RWPE2 (cell line): ENCODE results near the gene KREMEN2.

ENCODE experiments used
- ATAC-seq: fragments of 200-7000 bp; cut with Tn5 transposase; 3 replicates; pipeline ENCODE4 v1.9.1; 2021; ENCODE audit warnings: low read depth
- DNase-seq: peaks from one replicate; pipeline ENCODE4 v3.0.0-alpha.2; 2020; ENCODE audit warnings: low spot score
- H3K27ac ChIP-seq: fragments of 450-650 bp; 2 replicates; pipeline ENCODE4 v1.5.1; 2017; ENCODE audit warnings: mild to moderate bottlenecking; ENCODE audit not compliant: poor library complexity, severe bottlenecking
- H3K27me3 ChIP-seq: fragments of 250-450 bp; sonication (Bioruptor Pico); 2 replicates; pipeline ENCODE4 v1.5.1; 2021; ENCODE audit warnings: mild to moderate bottlenecking, moderate library complexity; ENCODE audit not compliant: insufficient read depth, poor library complexity, severe bottlenecking
- H3K36me3 ChIP-seq: fragments of 250-450 bp; sonication (Bioruptor Pico); 2 replicates; pipeline ENCODE4 v1.5.1; 2020; ENCODE audit warnings: low read depth, mild to moderate bottlenecking, moderate library complexity
- H3K4me1 ChIP-seq: fragments of 250-450 bp; sonication (Bioruptor Pico); 2 replicates; pipeline ENCODE4 v1.5.1; 2021; ENCODE audit warnings: mild to moderate bottlenecking, moderate library complexity; ENCODE audit not compliant: insufficient read depth, poor library complexity, severe bottlenecking
- H3K4me3 ChIP-seq: fragments of 250-450 bp; sonication (Bioruptor Pico); 2 replicates; pipeline ENCODE4 v1.5.1; 2021; ENCODE audit warnings: mild to moderate bottlenecking, moderate library complexity; ENCODE audit not compliant: severe bottlenecking
- H3K9me3 ChIP-seq: fragments of 250-450 bp; sonication (Bioruptor Pico); 2 replicates; pipeline ENCODE4 v1.5.1; 2021; ENCODE audit warnings: mild to moderate bottlenecking, moderate library complexity; ENCODE audit not compliant: severe bottlenecking
- TF ChIP-seq, protein P1 (sequence below): fragments of 450-650 bp; IDR thresholded peaks from one replicate; pipeline ENCODE4 v1.5.1; 2017; ENCODE audit warnings: mild to moderate bottlenecking, moderate library complexity; ENCODE audit not compliant: poor library complexity, severe bottlenecking

KREMEN2 gene

DNA sequence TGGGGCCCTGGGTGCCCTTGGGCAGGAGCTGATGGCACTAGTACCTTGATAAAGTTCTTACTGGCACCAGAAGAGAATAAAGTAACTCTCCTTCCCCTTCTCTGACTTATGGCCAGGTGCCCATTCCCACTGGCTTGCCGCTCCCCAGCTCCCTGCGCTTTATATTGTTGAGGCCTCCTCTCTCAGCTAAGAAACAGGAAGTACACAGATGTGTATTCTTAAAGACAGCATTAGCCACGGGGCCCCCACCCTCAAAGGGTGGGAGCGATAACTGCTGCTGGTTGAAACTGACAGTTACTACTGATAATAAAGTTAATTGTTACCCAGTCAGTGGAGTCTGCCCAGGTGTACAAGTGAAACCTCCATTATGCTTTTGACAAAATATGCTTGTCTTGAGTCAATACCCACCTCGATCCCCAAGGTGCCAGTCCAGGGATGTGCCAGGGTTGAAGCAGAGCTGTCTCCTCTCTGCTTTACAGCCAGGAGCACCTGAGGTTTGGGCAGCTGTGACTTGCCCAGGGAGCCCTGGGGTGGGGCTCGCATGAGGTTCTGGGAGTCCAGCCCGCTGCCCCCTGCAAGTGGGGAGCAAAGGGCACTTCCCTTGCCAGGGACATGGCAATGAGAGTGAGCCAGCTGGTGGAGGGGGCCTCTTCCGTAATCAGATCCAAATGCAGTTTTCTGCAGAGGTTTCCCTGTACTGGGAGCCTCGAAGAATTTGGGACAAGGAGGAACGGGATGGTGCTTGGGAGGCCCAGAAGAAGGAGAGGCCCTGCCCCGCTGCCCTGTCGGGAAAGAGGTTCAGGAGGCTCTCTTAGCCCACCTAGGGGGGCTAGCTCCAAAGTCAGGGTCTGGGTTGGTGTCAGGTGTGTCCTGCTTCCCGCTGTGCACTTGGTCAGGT lies 43.2 kb downstream of the KREMEN2 start:
- DNase-seq (no peak), ATAC-seq (no peak)
- Histone ChIP-seq H3K27ac (no peak overlapping the region), H3K27me3 (no peaks in the 10 kb centered on the region), H3K4me3 (no peak overlapping the region), H3K36me3 (no peaks in the 10 kb centered on the region), H3K9me3 (no peaks in the 10 kb centered on the region), H3K4me1 (peaks cover 13% of the 10 kb centered on the region)
- TF ChIP-seq, protein P1, sequence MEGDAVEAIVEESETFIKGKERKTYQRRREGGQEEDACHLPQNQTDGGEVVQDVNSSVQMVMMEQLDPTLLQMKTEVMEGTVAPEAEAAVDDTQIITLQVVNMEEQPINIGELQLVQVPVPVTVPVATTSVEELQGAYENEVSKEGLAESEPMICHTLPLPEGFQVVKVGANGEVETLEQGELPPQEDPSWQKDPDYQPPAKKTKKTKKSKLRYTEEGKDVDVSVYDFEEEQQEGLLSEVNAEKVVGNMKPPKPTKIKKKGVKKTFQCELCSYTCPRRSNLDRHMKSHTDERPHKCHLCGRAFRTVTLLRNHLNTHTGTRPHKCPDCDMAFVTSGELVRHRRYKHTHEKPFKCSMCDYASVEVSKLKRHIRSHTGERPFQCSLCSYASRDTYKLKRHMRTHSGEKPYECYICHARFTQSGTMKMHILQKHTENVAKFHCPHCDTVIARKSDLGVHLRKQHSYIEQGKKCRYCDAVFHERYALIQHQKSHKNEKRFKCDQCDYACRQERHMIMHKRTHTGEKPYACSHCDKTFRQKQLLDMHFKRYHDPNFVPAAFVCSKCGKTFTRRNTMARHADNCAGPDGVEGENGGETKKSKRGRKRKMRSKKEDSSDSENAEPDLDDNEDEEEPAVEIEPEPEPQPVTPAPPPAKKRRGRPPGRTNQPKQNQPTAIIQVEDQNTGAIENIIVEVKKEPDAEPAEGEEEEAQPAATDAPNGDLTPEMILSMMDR: no peak

GRCh38 chr16:3007957-3008689 lies 44.0 kb downstream of the KREMEN2 start:
- Histone ChIP-seq H3K36me3 (no peaks in the 10 kb centered on the region), H3K9me3 (no peaks in the 10 kb centered on the region), H3K4me1 (peaks cover 18% of the 10 kb centered on the region), H3K27ac (no peak overlapping the region), H3K4me3 (no peak overlapping the region), H3K27me3 (no peaks in the 10 kb centered on the region)
- TF ChIP-seq, protein P1: no peak
- DNase-seq: no peak
- ATAC-seq: no peak

GRCh38 chr16:3008690-3009037 lies 44.6 kb downstream of the KREMEN2 start:
- no peak for DNase-seq
- Histone ChIP-seq H3K9me3 (no peaks in the 10 kb centered on the region), H3K27ac (peak overlapping the region; percentile 65), H3K36me3 (no peaks in the 10 kb centered on the region), H3K4me1 (peaks cover 20% of the 10 kb centered on the region), H3K4me3 (no peak overlapping the region), H3K27me3 (no peaks in the 10 kb centered on the region)
- TF ChIP-seq, protein P1: no peak
- no peak for ATAC-seq

DNA sequence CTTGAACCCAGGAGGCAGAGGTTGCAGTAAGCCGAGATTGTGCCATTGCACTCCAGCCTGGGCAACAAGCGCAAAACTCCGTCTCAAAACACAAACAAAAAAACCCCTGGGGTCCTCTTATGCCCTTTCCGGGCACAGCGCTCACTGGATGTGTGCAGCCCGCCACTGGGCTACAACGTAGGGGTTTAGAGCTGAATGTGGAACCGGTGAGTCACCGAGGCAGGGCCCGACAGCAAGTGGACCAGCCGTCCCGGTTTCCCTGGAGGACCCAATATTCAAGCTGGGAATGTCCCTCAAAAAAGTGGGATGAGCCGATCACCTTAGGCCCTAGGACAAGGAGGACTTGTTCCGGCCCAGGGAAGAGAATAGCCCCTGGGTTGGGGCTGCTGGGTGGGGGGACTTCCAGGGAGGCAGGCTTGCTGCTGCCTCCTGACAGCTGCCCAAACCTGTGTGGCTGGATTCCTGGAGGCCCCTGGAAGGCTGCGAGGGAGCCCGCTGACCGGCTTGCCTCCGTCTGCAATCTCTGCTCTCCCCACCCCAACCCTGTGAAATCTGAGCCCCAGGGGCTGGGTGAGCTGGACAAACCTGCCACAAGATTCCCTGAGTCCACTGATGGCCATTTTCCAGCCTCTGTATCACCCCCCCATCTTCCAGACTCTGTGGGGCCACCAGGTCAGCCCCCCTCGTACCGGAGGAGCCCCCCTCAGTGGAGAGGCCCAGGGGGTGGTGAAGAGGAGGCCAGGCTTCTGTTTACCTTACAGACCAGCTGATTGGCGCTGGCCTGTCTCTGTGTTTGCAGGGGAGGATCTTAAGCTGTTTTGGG lies 45.7 kb downstream of the KREMEN2 start:
- Histone ChIP-seq H3K9me3 (no peaks in the 10 kb centered on the region), H3K27ac (peak overlapping the region; percentile 65), H3K4me3 (no peak overlapping the region), H3K4me1 (peaks cover 20% of the 10 kb centered on the region), H3K36me3 (no peaks in the 10 kb centered on the region), H3K27me3 (no peaks in the 10 kb centered on the region)
- TF ChIP-seq, protein P1: no peak
- peak; percentile 89 for ATAC-seq
- peak; percentile 89 for DNase-seq
